Brain pericyte (primary cell): ENCODE measurements around the gene HOXC9.

Experiments
- DNase-seq: peaks from one replicate; pipeline ENCODE4 v3.0.0-alpha.2; 2012; ENCODE audit warnings: low read depth, low spot score

The HOXC9 gene

DNA sequence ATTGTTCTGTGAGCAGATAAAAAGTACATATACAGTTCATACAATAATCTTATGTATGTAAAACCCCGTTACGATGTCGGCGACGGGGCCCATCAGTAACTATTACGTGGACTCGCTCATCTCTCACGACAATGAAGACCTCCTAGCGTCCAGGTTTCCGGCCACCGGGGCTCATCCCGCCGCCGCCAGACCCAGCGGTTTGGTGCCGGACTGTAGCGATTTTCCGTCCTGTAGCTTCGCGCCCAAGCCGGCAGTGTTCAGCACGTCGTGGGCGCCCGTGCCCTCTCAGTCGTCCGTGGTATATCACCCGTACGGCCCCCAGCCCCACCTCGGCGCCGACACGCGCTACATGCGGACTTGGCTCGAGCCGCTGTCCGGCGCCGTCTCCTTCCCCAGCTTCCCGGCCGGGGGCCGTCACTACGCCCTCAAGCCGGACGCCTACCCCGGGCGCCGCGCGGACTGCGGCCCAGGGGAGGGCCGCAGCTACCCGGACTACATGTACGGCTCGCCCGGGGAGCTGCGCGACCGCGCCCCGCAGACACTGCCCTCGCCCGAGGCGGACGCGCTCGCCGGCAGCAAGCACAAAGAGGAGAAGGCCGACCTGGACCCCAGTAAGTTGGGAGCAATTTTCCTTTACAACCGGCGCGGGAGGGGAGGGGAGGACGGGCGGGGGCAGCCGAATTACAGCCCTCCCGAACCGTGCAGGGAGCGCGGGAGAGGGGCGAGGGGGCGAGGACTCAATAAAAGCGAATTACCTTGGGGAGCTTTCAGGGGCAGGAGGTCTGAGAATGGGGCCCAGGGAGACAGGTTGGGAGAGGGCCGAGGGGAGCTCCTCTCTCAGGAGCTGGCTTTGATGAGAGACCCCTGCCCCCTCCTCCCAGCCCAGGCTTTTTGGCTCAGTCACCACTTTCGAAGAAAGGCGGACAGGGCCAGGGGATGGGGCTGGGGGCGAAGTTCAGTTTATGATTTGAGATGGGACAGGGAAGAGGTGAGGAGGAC lies at the start of gene HOXC9:
Gene HOXC9, plus strand, starts transcription at position 46 of the 999 bp plus-strand sequence. Its CDS starts 28 bp downstream, at position 74.
- no peak for DNase-seq

DNA sequence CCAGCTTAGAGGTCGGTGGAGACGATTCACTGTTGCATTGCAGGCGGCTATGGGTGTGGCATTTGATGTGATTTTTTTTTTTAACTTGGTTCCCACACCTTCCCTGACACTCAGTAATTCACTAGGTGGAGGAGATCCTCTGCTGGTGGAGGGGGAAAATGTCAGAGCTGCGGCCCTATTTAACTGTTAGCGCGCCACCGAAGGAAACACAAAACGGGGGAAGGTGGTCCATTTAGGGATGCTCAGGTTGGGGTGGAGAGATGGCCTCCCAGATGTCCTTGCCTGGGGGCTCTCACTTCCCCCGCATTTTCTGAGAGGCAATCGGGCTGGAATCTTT lies 49.6 kb upstream of the HOXC9 start:
- DNase-seq: no peak

DNA sequence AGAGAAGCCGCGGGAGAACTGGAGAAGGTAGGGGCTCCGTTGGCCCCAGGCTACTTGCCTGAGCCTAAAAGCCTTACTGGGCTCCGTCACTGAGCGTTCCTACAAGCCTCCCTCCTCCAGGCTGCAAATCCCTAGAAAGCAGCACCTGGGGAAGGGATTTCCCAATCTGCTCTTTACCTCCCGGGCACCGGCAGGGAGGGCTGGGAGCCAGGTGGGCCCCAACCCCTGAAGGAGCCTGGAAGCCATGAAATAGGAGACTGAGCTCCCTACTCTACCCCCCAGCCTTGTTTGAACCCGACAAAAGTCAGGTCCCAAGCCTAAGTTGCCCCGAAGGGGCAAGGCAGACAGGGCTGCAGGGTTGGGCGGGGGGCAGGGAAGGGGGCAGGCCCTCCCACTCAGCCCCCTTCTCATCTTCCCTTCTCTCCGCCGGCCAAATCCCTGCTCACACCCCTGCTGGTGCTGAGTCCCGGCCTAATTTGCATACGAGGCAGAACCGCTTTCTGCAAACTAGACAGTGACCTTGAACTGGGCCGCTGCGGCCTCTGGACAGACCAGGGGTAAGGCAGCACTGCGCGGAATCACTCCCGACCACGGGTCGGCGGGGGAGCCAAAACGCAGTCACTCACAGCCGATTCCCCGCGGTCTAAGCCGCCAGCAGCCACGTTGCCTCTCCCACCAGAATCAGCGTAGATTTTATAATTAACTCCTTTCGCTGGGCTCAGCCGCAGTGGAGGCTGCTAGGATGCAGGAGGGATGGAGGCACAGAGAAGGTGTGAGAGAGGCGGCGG lies 49.0 kb upstream of the HOXC9 start:
- DNase-seq: no peak

DNA sequence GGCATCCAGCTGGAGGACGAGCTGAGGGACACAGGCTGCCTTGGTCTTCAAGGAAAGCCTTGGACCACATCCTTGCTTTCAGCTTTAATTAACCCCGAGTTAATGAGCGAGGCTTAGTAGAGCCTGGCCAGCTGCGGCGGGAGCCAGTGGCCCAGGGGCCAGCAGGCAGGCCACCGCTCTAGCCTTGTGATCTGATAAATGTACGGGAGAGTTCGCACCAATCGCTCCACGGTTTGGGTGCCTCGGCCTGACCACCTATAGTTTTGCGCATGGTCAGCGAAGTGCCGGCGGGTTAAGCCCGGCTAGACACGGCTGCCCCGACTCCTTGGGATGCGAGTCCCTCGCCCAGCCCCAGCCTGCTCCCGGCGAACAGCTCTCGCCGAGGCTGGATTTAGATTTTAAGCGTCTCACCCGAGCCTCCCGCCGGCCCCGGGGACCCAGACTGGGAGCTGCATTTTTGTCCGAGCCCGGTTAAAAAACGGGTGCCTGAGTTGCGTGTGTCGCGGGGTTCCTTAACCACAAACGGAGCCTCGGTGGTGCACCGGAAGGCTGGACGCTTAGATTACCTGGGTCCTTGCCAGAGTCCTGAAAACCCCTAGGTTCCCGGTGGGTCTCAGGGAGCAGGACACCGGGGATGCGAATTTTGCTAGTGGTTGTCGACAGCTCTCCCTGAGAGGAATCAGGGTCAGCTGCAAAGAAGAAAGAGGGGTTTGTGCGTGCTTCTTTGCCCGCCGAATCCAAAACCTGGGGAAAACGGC lies 48.2 kb upstream of the HOXC9 start:
- no peak for DNase-seq

DNA sequence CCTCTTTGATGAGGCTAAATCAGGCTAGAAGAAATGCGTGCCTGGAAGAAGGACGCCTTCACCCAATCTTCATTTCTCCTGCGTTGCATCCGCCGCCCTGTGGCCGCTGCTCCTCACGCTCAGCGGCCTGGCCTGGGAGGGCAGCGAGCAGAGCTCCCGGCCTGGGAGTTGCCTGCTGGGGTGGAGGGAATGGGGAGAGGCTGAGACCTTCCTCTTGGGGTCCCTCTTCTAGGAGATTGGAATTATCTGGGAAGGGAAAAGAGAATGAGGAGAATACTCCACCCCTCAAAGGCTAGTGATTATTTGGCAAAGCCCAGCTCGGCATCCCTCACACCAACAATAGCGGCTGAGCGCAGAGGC lies 47.6 kb upstream of the HOXC9 start:
- no peak for DNase-seq

DNA sequence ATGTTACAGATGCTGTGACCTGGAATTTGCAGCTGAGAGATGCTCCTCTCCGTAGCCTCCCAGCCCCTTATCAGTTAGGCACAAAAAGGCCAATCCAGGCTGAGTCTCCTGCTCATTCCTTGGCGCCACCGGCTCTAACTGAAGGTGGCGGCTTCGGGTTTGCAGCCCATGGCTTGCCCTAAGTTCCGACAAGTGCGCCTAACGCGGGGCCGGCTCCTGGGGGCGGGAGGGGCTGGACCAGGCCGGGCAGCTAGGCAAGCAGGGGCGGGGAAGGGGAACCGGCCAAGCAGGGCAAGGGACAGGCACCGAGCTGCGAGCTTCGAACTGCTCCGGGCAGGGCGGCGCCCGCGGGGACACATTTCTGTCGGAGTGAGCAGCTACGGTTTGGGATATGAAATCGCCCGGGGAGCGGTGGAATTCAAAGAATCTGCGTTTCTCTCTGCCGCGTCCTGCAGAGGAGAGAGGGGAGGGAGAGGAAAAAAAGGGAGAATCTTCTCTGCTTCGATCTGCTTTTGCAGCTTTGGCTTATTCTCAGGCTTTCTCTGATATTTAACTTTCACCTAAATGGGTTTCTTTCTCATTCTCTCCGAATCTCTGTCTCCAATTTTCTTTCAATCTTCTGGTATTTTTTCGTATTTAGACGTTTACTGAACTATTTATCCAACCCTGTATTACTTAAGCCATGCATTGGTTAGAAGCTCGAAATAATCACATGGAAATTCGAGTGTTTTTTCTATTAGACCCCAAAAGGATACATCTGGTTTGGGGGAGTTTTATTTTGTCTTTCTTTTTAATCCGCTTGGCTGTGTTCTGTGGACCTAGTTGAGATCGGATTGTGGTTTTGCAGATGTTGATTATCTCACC lies 46.9 kb upstream of the HOXC9 start:
- no peak for DNase-seq

DNA sequence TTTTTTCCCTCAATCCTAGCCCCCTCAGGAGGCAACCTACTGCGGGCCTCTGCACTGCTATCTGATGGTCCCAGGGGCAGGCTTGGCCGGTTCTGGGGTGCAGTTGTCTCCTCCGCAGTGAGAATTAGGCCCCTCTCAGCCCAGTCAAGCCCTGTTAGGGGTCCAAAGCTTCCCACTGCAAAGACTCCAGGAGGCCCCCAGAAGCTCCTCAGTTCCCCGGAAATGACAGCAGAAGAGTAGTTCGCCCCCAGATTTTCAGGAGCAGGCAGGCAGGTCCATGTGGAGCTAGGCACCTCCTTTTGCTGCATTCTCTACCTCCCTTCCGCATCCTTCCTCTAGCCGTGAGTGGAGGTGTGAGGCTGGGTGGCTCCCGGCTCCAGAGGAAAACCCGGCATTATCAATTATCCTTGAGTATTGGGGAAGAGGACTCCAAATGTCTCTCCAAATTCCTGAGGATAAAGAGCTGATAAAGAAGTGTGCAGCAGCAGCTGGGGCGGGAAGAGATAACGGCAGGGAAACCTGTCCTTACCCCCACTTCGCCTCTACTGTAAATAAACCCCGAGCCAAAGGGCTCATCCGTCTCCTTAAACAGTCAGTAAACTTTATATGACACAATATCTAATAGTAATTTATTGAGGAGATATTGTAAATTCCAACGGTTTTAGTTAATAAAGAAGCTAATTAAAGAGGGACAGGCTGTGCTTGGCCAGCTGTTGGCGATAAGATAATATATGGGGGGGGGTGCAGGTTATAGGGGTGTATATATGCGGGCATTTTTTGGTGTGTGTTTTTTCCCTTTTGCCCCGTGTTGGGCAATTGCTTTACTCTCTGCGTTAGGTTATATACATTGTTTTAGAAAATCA lies 45.9 kb upstream of the HOXC9 start:
- DNase-seq: no peak

DNA sequence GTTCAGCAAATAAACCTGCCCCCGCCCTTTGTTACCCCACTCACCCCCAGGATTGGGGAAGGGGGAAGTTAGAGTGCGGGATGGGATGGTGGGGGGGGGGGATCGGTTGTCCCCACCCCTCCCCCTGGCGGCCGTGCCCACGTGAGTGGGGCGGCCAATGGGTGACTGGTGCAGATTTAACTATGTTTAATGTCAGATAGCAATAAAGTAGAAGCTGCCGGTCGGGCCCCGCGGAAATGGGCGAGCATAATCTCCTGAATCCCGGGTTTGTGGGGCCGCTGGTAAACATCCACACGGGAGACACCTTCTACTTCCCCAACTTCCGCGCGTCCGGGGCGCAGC lies 45.3 kb upstream of the HOXC9 start, which contains the start of gene HOXC12:
Gene HOXC12, plus strand, starts transcription at position 210 of the 342 bp plus-strand sequence. Its CDS starts 27 bp downstream, at position 237.
- no peak for DNase-seq

DNA sequence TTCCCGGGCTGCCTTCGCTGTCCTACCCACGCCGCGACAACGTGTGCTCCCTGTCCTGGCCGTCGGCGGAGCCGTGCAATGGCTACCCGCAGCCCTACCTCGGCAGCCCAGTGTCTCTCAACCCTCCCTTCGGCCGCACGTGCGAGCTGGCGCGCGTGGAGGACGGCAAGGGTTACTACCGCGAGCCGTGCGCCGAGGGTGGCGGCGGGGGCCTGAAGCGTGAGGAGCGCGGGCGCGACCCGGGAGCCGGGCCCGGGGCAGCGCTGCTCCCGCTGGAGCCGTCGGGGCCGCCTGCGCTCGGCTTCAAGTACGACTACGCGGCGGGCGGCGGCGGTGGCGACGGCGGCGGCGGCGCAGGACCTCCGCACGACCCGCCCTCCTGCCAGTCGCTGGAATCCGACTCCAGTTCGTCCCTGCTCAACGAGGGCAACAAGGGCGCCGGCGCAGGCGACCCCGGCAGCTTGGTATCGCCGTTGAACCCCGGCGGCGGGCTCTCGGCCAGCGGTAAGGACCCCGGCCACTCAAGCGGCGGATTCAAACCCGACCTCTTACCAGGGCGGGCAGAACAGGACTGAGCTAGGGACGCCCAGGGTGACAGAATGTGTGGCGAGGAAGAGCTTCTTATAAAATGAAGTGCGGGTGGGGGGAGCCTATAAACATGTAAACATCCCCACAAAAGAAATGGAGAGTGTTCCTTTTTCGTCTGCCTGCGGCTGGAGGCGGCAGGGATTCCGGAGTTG lies 44.8 kb upstream of the HOXC9 start:
- DNase-seq: no peak

DNA sequence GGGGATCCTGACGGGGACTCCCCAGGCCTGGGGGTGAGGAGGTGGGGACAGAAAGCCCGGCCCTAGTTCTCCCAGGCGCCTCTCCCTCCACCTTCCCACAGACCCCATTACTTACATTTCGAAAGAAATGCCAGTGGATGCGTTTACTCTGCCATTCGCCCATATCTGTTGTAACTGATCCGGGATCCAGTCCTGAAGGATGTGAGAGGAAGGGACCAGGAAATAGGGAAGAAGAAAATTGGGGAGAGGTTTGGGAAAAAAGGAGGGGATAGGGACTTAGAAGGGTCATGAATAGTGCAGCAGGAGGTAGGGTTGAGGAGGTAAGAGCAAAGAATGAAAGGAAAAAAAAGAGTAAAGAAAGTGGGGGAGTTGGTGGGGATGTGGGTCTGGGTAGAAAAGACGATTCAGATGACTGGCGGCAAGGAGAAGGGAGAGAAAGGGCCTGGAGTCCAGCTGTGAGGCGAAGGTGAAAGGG lies 44.1 kb upstream of the HOXC9 start:
- DNase-seq: no peak

DNA sequence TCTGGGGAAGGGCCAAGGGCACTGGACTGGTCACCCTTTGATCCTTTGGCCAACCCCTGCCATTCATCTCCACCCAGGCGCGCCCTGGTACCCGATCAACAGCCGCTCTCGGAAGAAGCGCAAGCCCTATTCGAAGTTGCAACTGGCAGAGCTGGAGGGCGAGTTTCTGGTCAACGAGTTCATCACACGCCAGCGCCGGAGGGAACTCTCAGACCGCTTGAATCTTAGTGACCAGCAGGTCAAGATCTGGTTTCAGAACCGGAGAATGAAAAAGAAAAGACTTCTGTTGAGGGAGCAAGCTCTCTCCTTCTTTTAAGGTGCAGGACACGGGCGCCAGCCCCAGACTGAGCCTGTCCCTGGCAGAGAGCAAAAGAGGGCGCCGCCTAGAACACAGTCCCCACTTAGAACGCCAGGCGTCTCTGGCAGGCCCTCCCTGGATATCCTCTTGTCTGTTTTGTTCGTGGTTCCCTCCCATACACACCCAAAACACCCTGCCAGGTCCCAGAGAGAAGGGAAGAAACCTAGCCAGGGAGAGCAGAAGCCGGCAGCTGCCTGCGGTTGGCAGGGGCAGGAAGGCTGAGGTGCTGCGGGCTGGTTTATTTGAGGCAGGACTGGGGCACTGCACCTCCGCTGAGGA lies 43.6 kb upstream of the HOXC9 start:
- DNase-seq: no peak

DNA sequence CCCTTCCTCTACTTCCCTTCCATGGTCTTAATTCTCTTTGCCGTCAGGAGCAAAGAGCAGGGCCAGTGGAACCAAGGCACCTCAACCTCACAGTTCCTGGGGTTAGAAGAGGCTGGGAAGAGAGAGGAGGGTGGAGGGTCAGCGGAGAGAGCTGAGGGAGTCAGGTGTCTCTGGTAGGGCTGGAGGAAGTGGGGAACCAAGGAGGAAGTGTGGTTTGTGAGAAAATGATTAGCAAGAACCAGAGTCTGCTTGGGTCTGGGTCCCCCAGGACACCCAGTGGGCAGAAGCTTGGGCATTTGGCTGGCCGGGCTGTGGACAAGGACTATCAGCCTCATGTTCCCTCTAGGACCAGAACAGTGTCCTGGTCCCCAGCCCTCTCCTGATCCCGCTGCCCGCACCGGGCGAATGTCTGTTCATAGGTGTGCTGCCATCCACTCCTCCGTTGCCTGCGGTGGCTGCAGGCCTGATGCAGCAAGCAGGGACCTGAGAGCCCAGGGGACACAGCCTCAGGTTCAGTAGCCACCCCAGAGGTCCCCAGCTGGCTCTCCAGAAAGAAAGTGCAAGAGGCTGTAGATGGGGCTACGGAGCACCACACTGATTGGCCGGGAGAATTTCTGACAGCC lies 42.9 kb upstream of the HOXC9 start:
- DNase-seq: no peak

DNA sequence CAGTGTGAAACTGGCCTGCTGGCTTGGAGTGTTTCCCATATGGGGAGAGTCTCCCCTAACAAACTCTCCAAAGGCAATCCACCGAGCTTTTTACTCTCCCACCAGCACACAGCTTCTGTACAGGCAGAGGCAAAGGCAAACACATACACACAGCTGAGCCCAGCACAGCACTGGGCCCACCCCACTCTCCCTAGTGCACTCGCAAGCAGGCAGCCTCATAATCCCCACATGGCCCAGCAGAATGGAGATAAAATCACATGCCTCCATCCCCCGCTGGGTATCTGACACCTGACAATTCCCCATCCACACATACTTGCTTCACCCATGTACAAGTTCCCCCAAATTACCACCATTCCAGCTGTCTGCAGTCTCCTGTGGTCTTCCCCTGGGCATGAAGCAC lies 41.8 kb upstream of the HOXC9 start:
- DNase-seq: no peak

DNA sequence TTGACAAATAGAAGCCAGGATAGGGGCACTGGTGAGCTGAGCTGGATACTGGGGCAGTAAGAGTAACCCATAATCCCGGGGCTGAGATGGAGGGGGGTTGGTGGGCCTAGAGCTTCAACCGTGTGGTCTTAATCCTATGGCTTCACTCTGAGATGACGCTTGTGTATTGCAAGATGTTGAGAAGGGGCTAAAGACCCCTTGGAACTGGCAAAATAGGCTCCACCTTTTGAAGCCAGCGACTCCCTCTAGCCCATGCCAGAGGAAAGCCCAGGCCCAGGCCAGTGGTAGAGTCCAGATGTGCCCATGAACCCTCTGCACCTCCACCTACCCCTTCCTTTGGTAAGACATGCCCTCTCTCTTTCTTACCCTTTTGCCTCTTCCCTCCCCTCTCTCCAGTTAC lies 40.6 kb upstream of the HOXC9 start:
- no peak for DNase-seq

DNA sequence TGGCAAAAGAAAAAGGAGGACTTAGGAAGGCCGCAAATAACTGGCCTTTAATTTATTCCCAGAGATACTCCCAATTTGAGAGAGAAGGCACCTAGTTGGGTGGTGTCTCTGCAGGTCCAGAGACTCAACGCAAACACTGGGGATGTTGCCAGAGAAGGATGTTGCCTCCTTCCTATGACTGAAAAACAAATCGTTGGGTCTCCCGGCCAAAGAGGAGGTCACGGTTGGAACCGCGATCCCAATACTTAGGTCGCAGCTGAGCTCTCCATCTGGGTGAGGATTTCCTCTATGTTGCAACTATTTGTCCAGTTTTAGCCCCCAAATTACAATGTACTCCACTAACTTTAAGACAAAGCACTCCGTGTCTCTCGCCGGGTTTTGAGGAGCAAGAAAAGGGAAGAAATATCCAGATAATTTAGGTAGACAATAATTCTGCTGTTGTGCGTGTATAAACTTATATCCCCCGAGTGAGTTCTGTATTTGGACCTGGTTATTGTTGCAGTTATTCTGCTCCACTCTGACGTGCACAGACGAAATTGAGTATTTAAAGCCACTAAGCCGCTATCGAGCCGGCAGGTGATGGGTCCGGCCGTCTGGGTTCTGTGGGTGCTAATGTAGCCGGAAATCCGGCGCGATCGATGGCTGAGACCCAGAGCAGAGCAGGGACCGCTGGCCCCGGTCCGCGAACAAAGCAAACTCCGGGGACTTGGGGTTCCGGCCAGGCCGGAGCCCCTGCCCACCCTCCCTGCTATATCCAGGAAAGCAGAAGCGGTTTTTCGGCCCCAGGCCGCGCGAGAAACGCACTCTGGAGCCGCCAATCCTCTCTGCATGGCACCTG lies 39.6 kb upstream of the HOXC9 start:
- no peak for DNase-seq

DNA sequence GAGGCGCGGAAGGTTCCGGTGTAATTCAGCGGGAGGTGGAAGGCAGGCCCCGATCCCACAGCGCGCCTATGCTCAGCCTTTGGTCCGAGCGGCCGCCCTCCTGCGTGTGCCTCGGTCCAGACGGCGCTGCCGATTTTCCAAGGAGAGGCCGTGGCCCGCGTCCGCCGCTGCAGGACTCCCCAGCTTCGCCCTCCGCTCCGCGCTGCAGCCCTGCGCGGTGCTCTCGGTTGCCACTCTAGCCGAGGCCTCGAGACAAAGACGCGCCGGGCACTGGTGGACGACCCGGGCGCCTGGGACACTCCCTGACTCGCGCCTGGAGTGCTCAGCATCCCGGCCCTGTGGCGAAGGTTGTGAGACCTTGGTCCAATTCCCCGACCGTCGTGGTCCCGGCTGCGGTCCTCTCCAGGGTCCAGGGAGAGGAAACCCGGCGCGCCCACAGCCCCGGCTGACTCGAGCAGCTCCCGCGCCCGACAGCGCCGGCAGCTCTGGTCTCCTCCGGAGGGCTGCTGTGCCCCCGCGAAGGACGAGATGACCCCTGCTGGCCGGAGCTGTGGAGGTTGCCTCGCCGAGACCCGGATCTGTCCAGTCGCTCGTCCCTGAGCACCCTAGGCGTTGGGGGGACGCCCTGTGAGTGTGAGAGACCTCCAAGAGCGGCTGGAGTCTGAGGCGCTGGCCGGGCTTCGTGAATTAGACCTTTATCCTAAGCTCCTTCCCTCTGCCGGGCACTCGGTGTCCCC lies 38.8 kb upstream of the HOXC9 start:
- no peak for DNase-seq

DNA sequence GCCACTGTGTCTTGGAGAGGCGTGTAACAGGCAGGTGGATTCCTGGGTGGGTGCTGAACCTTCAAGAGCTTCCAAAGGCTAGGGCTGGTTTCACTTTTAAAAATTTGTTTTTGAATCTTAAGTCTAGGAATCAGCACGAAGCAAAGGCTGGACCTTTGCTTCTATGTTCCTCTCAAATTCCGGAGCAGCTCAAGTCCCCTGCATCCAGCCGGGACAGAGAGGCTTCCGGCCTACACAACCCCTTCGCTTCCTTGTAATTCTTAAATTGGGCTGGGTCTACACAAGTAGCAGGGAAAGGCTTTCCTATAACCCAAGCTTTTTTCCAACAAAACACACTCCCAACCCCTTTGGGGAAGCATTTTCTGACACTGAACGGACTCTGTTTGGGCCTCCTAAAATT lies 37.0 kb upstream of the HOXC9 start:
- no peak for DNase-seq
